ENCODE data around the gene ZNRF3. TPM values are rescaled to one million over a fixed set of nuclear protein-coding genes. Genes with fewer than 3 reads are reported as not detected.

ZNRF3 gene
- total RNA-seq, 1 donor from 2014 or later = 0.69 TPM

DNA sequence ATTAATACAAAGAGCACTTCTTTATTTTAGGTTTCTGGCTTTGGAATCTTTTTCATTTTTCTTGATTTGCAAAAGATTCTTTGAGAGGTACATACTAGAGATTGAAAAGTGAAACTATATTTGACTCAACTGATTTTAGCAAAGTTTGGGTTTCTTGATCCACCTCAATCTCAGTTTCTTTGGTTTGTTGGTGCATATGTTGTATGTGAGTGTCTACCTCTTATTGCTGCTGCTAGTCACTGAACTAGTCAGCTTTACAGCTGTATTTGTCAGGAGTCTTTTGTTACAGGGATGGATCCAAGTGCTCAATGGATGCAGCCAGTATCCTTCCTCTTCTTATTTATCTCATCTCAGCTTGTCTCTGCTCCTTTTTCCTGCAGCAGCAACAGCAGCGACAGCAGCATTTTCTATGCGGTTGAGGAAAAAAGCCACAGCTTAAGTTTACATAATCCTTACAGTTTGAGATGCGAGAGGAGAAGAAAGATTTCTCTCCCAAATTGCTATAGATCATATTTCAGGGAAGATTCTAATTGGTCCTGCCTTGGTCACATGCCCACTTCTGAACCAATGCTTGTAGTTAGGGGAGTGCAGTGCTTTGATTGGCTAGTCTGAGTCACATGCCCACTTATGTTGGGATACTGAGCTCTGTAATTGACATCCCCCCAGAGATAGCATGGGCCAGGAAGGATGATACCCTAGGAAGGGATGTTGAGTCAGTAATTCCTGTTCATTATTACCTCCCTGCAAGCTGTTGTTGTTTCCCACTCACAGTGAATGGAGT is 10.0 kb upstream of the ZNRF3 start:
- Mint-ChIP-seq H3K4me3 (no peak overlapping the region), H3K9me3 (peaks cover 2% of the 10 kb centered on the region), H3K27ac (no peak overlapping the region), H3K36me3 (ENCODE audit: low read depth) (no peaks in the 10 kb centered on the region), H3K4me1 (no peaks in the 10 kb centered on the region), H3K27me3 (no peaks in the 10 kb centered on the region)
- ATAC-seq (ENCODE audit: low read depth) (no peak), DNase-seq (no peak)
- POLR2A ChIA-PET = no interaction called here
- intact Hi-C loops (cut with micrococcal nuclease) = no loop called here
- CTCF ChIA-PET = no interaction called here
- TF ChIP-seq, protein P1, sequence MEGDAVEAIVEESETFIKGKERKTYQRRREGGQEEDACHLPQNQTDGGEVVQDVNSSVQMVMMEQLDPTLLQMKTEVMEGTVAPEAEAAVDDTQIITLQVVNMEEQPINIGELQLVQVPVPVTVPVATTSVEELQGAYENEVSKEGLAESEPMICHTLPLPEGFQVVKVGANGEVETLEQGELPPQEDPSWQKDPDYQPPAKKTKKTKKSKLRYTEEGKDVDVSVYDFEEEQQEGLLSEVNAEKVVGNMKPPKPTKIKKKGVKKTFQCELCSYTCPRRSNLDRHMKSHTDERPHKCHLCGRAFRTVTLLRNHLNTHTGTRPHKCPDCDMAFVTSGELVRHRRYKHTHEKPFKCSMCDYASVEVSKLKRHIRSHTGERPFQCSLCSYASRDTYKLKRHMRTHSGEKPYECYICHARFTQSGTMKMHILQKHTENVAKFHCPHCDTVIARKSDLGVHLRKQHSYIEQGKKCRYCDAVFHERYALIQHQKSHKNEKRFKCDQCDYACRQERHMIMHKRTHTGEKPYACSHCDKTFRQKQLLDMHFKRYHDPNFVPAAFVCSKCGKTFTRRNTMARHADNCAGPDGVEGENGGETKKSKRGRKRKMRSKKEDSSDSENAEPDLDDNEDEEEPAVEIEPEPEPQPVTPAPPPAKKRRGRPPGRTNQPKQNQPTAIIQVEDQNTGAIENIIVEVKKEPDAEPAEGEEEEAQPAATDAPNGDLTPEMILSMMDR (IDR thresholded peaks at IDR 0.05) = no peak

DNA sequence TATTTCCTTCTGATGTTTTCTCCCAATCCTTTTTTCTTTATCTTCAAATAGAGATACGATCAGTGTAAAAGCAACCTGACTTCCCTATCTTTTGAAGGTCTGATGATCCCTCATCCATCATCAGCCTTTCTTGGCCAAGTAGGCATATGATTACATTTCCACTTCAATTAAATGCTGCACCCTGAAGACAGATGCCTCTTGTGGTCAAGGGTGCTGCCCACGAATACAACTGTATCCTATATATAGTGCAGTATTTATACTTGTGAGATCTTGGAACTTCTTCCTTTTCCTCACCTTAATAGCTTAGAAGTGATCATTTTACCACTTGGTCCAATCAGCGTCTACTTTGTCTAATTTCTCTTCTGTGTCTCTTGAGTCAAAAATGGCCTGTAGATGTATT is 9.3 kb upstream of the ZNRF3 start:
- Mint-ChIP-seq H3K27me3 (no peaks in the 10 kb centered on the region), H3K4me3 (no peak overlapping the region), H3K4me1 (no peaks in the 10 kb centered on the region), H3K36me3 (ENCODE audit: low read depth) (no peaks in the 10 kb centered on the region), H3K9me3 (no peaks in the 10 kb centered on the region), H3K27ac (no peak overlapping the region)
- TF ChIP-seq, protein P1 (IDR thresholded peaks at IDR 0.05) = no peak
- DNase-seq (no peak), ATAC-seq (ENCODE audit: low read depth) (no peak)
- ChIA-PET CTCF (no interaction called here), POLR2A (no interaction called here)
- intact Hi-C loops (cut with micrococcal nuclease) = no loop called here

DNA sequence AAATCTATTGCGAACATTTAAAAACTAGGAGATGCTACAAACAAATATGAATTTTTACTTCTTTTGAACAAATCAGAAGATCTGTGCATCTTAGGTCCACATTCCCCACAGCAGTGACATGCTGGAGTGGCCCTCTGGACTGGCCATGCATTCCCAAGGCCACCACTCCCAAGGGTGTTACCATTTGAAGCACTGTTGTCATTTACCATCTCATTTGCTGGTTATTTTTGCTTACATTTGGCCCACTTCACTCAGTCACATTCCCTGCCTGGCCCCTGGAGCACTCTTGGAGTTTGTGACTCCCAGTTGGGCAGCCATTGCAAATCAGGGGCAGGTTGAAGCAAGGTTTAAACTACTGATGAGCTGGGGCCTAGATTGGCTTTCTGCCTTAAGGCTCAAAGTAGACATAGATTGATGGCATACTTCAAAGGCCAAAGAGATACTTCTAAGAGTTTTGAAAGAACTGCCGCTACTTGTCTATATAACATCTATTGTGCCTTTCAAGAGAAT is 8.5 kb upstream of the ZNRF3 start:
- DNase-seq = no peak
- intact Hi-C loops (cut with micrococcal nuclease) = no loop called here
- no peak overlapping the region for H3K27ac Mint-ChIP-seq
- H3K4me1 Mint-ChIP-seq = peaks cover 2% of the 10 kb centered on the region
- no peaks in the 10 kb centered on the region for H3K9me3 Mint-ChIP-seq
- H3K36me3 Mint-ChIP-seq (ENCODE audit: low read depth) = no peaks in the 10 kb centered on the region
- CTCF ChIA-PET = no interaction called here
- ATAC-seq (ENCODE audit: low read depth) = no peak
- TF ChIP-seq, protein P1 (IDR thresholded peaks at IDR 0.05) = no peak
- H3K4me3 Mint-ChIP-seq = no peak overlapping the region
- POLR2A ChIA-PET = no interaction called here
- no peaks in the 10 kb centered on the region for H3K27me3 Mint-ChIP-seq

DNA sequence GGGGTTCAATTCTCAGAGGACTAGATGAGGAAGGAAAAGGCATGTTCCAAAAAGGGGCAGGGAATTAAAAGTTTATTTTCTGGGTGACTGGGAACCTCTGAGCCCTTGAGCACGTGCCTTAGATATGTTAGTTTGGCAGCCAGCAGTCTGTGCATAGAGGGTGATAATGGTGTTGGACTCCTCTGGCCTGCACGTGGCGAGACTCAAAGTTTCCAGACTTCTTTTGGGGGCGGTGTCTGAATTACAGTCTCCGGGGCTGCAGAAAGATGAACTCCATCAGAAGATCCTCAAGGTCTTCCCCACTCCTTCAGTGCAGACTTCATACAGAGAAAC is 861 bp upstream of the ZNRF3 start:
- H3K4me3 Mint-ChIP-seq = peak overlapping the region; percentile 86
- no peak for ATAC-seq (ENCODE audit: low read depth)
- TF ChIP-seq, protein P1 (IDR thresholded peaks at IDR 0.05) = no peak
- ChIA-PET CTCF (no interaction called here), POLR2A (interaction anchor here (0.6 to 1.3 kb wide), 5 partner anchors 82 to 964 kb away, joined by 3 to 6 read pairs (median 3); partner anchors contain the start of genes CHEK2, HSCB, PITPNB and XBP1)
- peaks cover 17% of the 10 kb centered on the region for H3K27me3 Mint-ChIP-seq
- peaks cover 26% of the 10 kb centered on the region for H3K4me1 Mint-ChIP-seq
- no peaks in the 10 kb centered on the region for H3K9me3 Mint-ChIP-seq
- peak overlapping the region; percentile 46 for H3K27ac Mint-ChIP-seq
- no peak for DNase-seq
- no peaks in the 10 kb centered on the region for H3K36me3 Mint-ChIP-seq (ENCODE audit: low read depth)
- intact Hi-C loops (cut with micrococcal nuclease) = loop anchor here (2.0 to 10.0 kb wide), 2 partner anchors 82 to 1002 kb away; partner anchors contain the start of genes MTMR3 and XBP1

DNA sequence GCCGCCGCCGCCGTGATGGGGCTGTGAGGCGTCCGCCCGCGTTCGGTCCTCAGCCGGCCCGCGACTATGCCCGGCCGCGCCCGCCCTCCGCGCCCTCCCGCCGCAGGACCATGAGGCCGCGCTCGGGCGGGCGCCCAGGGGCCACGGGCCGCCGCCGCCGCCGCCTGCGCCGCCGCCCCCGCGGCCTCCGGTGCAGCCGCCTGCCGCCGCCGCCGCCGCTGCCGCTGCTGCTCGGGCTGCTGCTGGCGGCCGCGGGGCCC is 215 bp downstream of the ZNRF3 start:
- POLR2A ChIA-PET = interaction anchor here (1.0 to 1.3 kb wide), 3 partner anchors 83 to 965 kb away, joined by 3 to 5 read pairs (median 3); partner anchors contain the start of genes CHEK2, HSCB, PITPNB and XBP1
- CTCF ChIA-PET = no interaction called here

More for the DNA sequence above, 215 bp downstream of the ZNRF3 start:
- no peak for DNase-seq
- no peak for ATAC-seq (ENCODE audit: low read depth)
- Mint-ChIP-seq H3K27me3 (peaks cover 17% of the 10 kb centered on the region), H3K4me1 (peaks cover 26% of the 10 kb centered on the region), H3K4me3 (no peak overlapping the region), H3K36me3 (ENCODE audit: low read depth) (no peaks in the 10 kb centered on the region), H3K9me3 (no peaks in the 10 kb centered on the region), H3K27ac (no peak overlapping the region)
- intact Hi-C loops (cut with micrococcal nuclease) = loop anchor here (1.0 to 10.0 kb wide), 7 partner anchors 83 to 1001 kb away; partner anchors contain the start of genes CCDC117, HSCB, MTMR3 and PITPNB
- TF ChIP-seq, protein P1 (IDR thresholded peaks at IDR 0.05) = no peak

All from activated B cell treated with CpG ODN at 0.5 μM for 24 hours (primary cell).